ENCODE results near the gene ASB6. TPM values are rescaled to one million over a fixed set of nuclear protein-coding genes. Genes with fewer than 3 reads are reported as not detected.
A peak's percentile ranks its signal among the peaks of the same experiment; 100 is the strongest.

ASB6 gene
- total and polyA plus RNA-seq, 4 donors, result 6.0 to 20.8 (median 18.1) TPM

- no peak overlapping the region for H3K4me3 ChIP-seq (ENCODE audit: low read length in 2 of 2)
- no peaks in the 10 kb centered on the region for H3K27me3 ChIP-seq (ENCODE audit: control insufficient read depth in 1 of 2, insufficient read depth in 2 of 2, low read length in 1 of 2)
- no peak overlapping the region for H3K27ac ChIP-seq (ENCODE audit: low read depth in 1 of 2, low read length in 2 of 2)
- H3K36me3 ChIP-seq (ENCODE audit: control insufficient read depth in 1 of 2, insufficient read depth in 2 of 2, low read length in 1 of 2), result no peaks in the 10 kb centered on the region
- H3K4me1 ChIP-seq (ENCODE audit: control insufficient read depth in 1 of 2, insufficient read depth in 2 of 2, low read length in 2 of 2), result no peaks in the 10 kb centered on the region
- WGBS, 2 donors, result 77 to 79% methylated on average over 19 of the region's 19 CpGs
- DNase-seq, result no peak
- intact Hi-C loops (cut with DNase I), result no loop called here
- no peaks in the 10 kb centered on the region for H3K9me3 ChIP-seq (ENCODE audit: control insufficient read depth, low read length)
- ATAC-seq (ENCODE audit: low FRiP score), result no peak
Observed at GRCh38 chr9:129653823-129654553, 12.0 kb upstream of the ASB6 start.

GRCh38 chr9:129650680-129651235 lies 8.8 kb upstream of the ASB6 start:
- no peak for DNase-seq
- intact Hi-C loops (cut with DNase I), result no loop called here
- peak overlapping the region in 1 of 2 donors; percentile 25 for H3K27ac ChIP-seq (ENCODE audit: low read depth in 1 of 2, low read length in 2 of 2)

GRCh38 chr9:129649726-129650679 lies 8.1 kb upstream of the ASB6 start:
- Histone ChIP-seq H3K27ac (ENCODE audit: low read depth in 1 of 2, low read length in 2 of 2) (peak overlapping the region; percentile 22 to 23), H3K4me3 (ENCODE audit: low read length in 2 of 2) (no peak overlapping the region), H3K36me3 (ENCODE audit: control insufficient read depth in 1 of 2, insufficient read depth in 2 of 2, low read length in 1 of 2) (no peaks in the 10 kb centered on the region), H3K9me3 (ENCODE audit: control insufficient read depth, low read length) (no peaks in the 10 kb centered on the region), H3K4me1 (ENCODE audit: control insufficient read depth in 1 of 2, insufficient read depth in 2 of 2, low read length in 2 of 2) (no peaks in the 10 kb centered on the region), H3K27me3 (ENCODE audit: control insufficient read depth in 1 of 2, insufficient read depth in 2 of 2, low read length in 1 of 2) (no peaks in the 10 kb centered on the region)
- intact Hi-C loops (cut with DNase I), result loop anchor here in 1 of 2 donors (5.0 kb wide), 2 partner anchors 47 to 72 kb away; no protein-coding TSS in a partner anchor
- ATAC-seq (ENCODE audit: low FRiP score) (no peak), DNase-seq (no peak)
- 58 to 63% methylated on average over 20 of the region's 20 CpGs for WGBS, 2 donors

More at GRCh38 chr9:129650680-129651235, 8.8 kb upstream of the ASB6 start:
- no peaks in the 10 kb centered on the region for H3K9me3 ChIP-seq (ENCODE audit: control insufficient read depth, low read length)
- H3K36me3 ChIP-seq (ENCODE audit: control insufficient read depth in 1 of 2, insufficient read depth in 2 of 2, low read length in 1 of 2), result no peaks in the 10 kb centered on the region
- H3K4me1 ChIP-seq (ENCODE audit: control insufficient read depth in 1 of 2, insufficient read depth in 2 of 2, low read length in 2 of 2), result no peaks in the 10 kb centered on the region
- no peaks in the 10 kb centered on the region for H3K27me3 ChIP-seq (ENCODE audit: control insufficient read depth in 1 of 2, insufficient read depth in 2 of 2, low read length in 1 of 2)
- no peak overlapping the region for H3K4me3 ChIP-seq (ENCODE audit: low read length in 2 of 2)
- 40 to 60% methylated on average over 8 to 10 of the region's 10 CpGs for WGBS, 2 donors
- no peak for ATAC-seq (ENCODE audit: low FRiP score)

GRCh38 chr9:129648764-129649115 lies 6.8 kb upstream of the ASB6 start:
- H3K4me1 ChIP-seq (ENCODE audit: control insufficient read depth in 1 of 2, insufficient read depth in 2 of 2, low read length in 2 of 2), result no peaks in the 10 kb centered on the region
- intact Hi-C loops (cut with DNase I), result loop anchor here in 1 of 2 donors (5.0 kb wide), 2 partner anchors 49 to 74 kb away; no protein-coding TSS in a partner anchor
- no peaks in the 10 kb centered on the region for H3K36me3 ChIP-seq (ENCODE audit: control insufficient read depth in 1 of 2, insufficient read depth in 2 of 2, low read length in 1 of 2)
- H3K9me3 ChIP-seq (ENCODE audit: control insufficient read depth, low read length), result no peaks in the 10 kb centered on the region
- H3K27me3 ChIP-seq (ENCODE audit: control insufficient read depth in 1 of 2, insufficient read depth in 2 of 2, low read length in 1 of 2), result no peaks in the 10 kb centered on the region
- 51 to 57% methylated on average over 9 to 10 of the region's 10 CpGs for WGBS, 2 donors
- no peak for DNase-seq
- H3K27ac ChIP-seq (ENCODE audit: low read depth in 1 of 2, low read length in 2 of 2), result peak overlapping the region; percentile 2 to 53
- ATAC-seq (ENCODE audit: low FRiP score), result no peak
- no peak overlapping the region for H3K4me3 ChIP-seq (ENCODE audit: low read length in 2 of 2)

- no peak overlapping the region for H3K4me3 ChIP-seq (ENCODE audit: low read length in 2 of 2)
- H3K9me3 ChIP-seq (ENCODE audit: control insufficient read depth, low read length), result no peaks in the 10 kb centered on the region
- no peaks in the 10 kb centered on the region for H3K36me3 ChIP-seq (ENCODE audit: control insufficient read depth in 1 of 2, insufficient read depth in 2 of 2, low read length in 1 of 2)
- ATAC-seq (ENCODE audit: low FRiP score), result peak; percentile 80
- intact Hi-C loops (cut with DNase I), result loop anchor here in 1 of 2 donors (5.0 kb wide), 2 partner anchors 49 to 74 kb away; no protein-coding TSS in a partner anchor
- WGBS, 2 donors, result 11 to 13% methylated on average over 16 of the region's 16 CpGs
- H3K27ac ChIP-seq (ENCODE audit: low read depth in 1 of 2, low read length in 2 of 2), result peak overlapping the region; percentile 2 to 55
- DNase-seq, result peak; percentile 75 to 91
- no peaks in the 10 kb centered on the region for H3K4me1 ChIP-seq (ENCODE audit: control insufficient read depth in 1 of 2, insufficient read depth in 2 of 2, low read length in 2 of 2)
- no peaks in the 10 kb centered on the region for H3K27me3 ChIP-seq (ENCODE audit: control insufficient read depth in 1 of 2, insufficient read depth in 2 of 2, low read length in 1 of 2)
Observed at GRCh38 chr9:129648092-129648763, 6.3 kb upstream of the ASB6 start.

GRCh38 chr9:129647635-129648034 lies 5.7 kb upstream of the ASB6 start:
- H3K27ac ChIP-seq (ENCODE audit: low read depth in 1 of 2, low read length in 2 of 2), result peak overlapping the region in 1 of 2 donors; percentile 55
- ATAC-seq (ENCODE audit: low FRiP score) (no peak), DNase-seq (no peak)
- intact Hi-C loops (cut with DNase I), result loop anchor here in 1 of 2 donors (5.0 kb wide), 2 partner anchors 50 to 75 kb away; no protein-coding TSS in a partner anchor
- no peaks in the 10 kb centered on the region for H3K27me3 ChIP-seq (ENCODE audit: control insufficient read depth in 1 of 2, insufficient read depth in 2 of 2, low read length in 1 of 2)
- H3K9me3 ChIP-seq (ENCODE audit: control insufficient read depth, low read length), result no peaks in the 10 kb centered on the region
- no peak overlapping the region for H3K4me3 ChIP-seq (ENCODE audit: low read length in 2 of 2)
- no peaks in the 10 kb centered on the region for H3K36me3 ChIP-seq (ENCODE audit: control insufficient read depth in 1 of 2, insufficient read depth in 2 of 2, low read length in 1 of 2)
- H3K4me1 ChIP-seq (ENCODE audit: control insufficient read depth in 1 of 2, insufficient read depth in 2 of 2, low read length in 2 of 2), result no peaks in the 10 kb centered on the region
- 87 to 91% methylated on average over 10 of the region's 10 CpGs for WGBS, 2 donors

GRCh38 chr9:129646654-129647053 lies 4.7 kb upstream of the ASB6 start:
- Histone ChIP-seq H3K4me1 (ENCODE audit: control insufficient read depth in 1 of 2, insufficient read depth in 2 of 2, low read length in 2 of 2) (no peaks in the 10 kb centered on the region), H3K4me3 (ENCODE audit: low read length in 2 of 2) (no peak overlapping the region), H3K27me3 (ENCODE audit: control insufficient read depth in 1 of 2, insufficient read depth in 2 of 2, low read length in 1 of 2) (no peaks in the 10 kb centered on the region), H3K9me3 (ENCODE audit: control insufficient read depth, low read length) (no peaks in the 10 kb centered on the region), H3K27ac (ENCODE audit: low read depth in 1 of 2, low read length in 2 of 2) (no peak overlapping the region), H3K36me3 (ENCODE audit: control insufficient read depth in 1 of 2, insufficient read depth in 2 of 2, low read length in 1 of 2) (no peaks in the 10 kb centered on the region)
- intact Hi-C loops (cut with DNase I), result loop anchor here in 1 of 2 donors (5.0 kb wide), 2 partner anchors 51 to 76 kb away; no protein-coding TSS in a partner anchor
- WGBS, 2 donors, result 98% methylated on average over 7 of the region's 7 CpGs
- DNase-seq (no peak), ATAC-seq (ENCODE audit: low FRiP score) (no peak)

- Histone ChIP-seq H3K9me3 (ENCODE audit: control insufficient read depth, low read length) (no peaks in the 10 kb centered on the region), H3K4me3 (ENCODE audit: low read length in 2 of 2) (no peak overlapping the region), H3K27me3 (ENCODE audit: control insufficient read depth in 1 of 2, insufficient read depth in 2 of 2, low read length in 1 of 2) (no peaks in the 10 kb centered on the region), H3K4me1 (ENCODE audit: control insufficient read depth in 1 of 2, insufficient read depth in 2 of 2, low read length in 2 of 2) (no peaks in the 10 kb centered on the region), H3K36me3 (ENCODE audit: control insufficient read depth in 1 of 2, insufficient read depth in 2 of 2, low read length in 1 of 2) (no peaks in the 10 kb centered on the region), H3K27ac (ENCODE audit: low read depth in 1 of 2, low read length in 2 of 2) (no peak overlapping the region)
- DNase-seq, result no peak
- intact Hi-C loops (cut with DNase I), result loop anchor here in 1 of 2 donors (5.0 kb wide), 2 partner anchors 51 to 76 kb away; no protein-coding TSS in a partner anchor
- ATAC-seq (ENCODE audit: low FRiP score), result no peak
- 88 to 90% methylated on average over 12 of the region's 12 CpGs for WGBS, 2 donors
Observed at GRCh38 chr9:129646252-129646651, 4.3 kb upstream of the ASB6 start.
